DND-41 (cell line): ENCODE results near the gene PEX19.

Experiments used
- ATAC-seq: fragments of 200-7000 bp; cut with Tn5 transposase; 3 replicates; pipeline ENCODE4 v1.9.1; 2021; ENCODE audit warnings: low read depth; ENCODE audit not compliant: insufficient read depth
- DNase-seq: peaks from one replicate; pipeline ENCODE4 v3.0.0-alpha.2; 2020
- H2AFZ ChIP-seq: 2 replicates; pipeline ENCODE4 v1.6.0; 2012; ENCODE audit warnings: low read depth, low read length
- H3K27ac ChIP-seq: 2 replicates; pipeline ENCODE4 v1.5.1; 2012; ENCODE audit warnings: low read length, inconsistent platforms
- H3K27me3 ChIP-seq: fragments of 200-600 bp; sonication (generic); 2 replicates; pipeline ENCODE4 v1.6.0; 2012; ENCODE audit warnings: low read length, mild to moderate bottlenecking, inconsistent platforms; ENCODE audit not compliant: insufficient read depth, poor library complexity
- H3K36me3 ChIP-seq: 2 replicates; pipeline ENCODE4 v1.5.1; 2012; ENCODE audit warnings: low read length, inconsistent platforms; ENCODE audit not compliant: insufficient read depth
- H3K4me1 ChIP-seq: 2 replicates; pipeline ENCODE4 v1.5.1; 2012; ENCODE audit warnings: mild to moderate bottlenecking, low read length; ENCODE audit not compliant: insufficient read depth
- H3K4me2 ChIP-seq: 2 replicates; pipeline ENCODE4 v1.6.0; 2012; ENCODE audit warnings: mild to moderate bottlenecking, moderate library complexity, low read length, inconsistent platforms; ENCODE audit not compliant: insufficient read depth
- H3K4me3 ChIP-seq, 2 experiments: fragments of 200-600 bp in 1 of 2; shearing (Covaris generic) in 1 of 2; 2 replicates each; pipeline ENCODE4 v1.5.1; 2012 to 2016; ENCODE audit warnings: inconsistent platforms in 2 of 2, low read length in 2 of 2, mild to moderate bottlenecking in 2 of 2, low read depth in 1 of 2, moderate library complexity in 1 of 2
- H3K79me2 ChIP-seq: 2 replicates; pipeline ENCODE4 v1.6.0; 2012; ENCODE audit warnings: low read length, inconsistent platforms; ENCODE audit not compliant: insufficient read depth
- H3K9ac ChIP-seq: 2 replicates; pipeline ENCODE4 v1.6.0; 2012; ENCODE audit warnings: low read depth, mild to moderate bottlenecking, inconsistent platforms, low read length, moderate library complexity
- H3K9me3 ChIP-seq: 2 replicates; pipeline ENCODE4 v1.5.1; 2012; ENCODE audit warnings: low read length, moderate library complexity, mild to moderate bottlenecking, inconsistent platforms; ENCODE audit not compliant: insufficient read depth, severe bottlenecking
- H4K20me1 ChIP-seq: 2 replicates; pipeline ENCODE4 v1.6.0; 2012; ENCODE audit warnings: low read length; ENCODE audit not compliant: insufficient read depth
- EZH2 ChIP-seq: IDR thresholded peaks from 3 replicates; pipeline ENCODE4 v1.6.1; 2012; ENCODE audit warnings: borderline replicate concordance, low read depth, mild to moderate bottlenecking, moderate library complexity, low read length, inconsistent platforms; ENCODE audit not compliant: severe bottlenecking
- TF ChIP-seq, protein P1 (sequence below): IDR thresholded peaks from 2 replicates; pipeline ENCODE4 v1.5.1; 2012; ENCODE audit warnings: borderline replicate concordance, low read length, moderate library complexity, mild to moderate bottlenecking; ENCODE audit not compliant: poor library complexity, severe bottlenecking; ENCODE audit errors: extremely low read depth

The PEX19 gene

GRCh38 chr1:160285506-160285905 is 573 bp upstream of the PEX19 start:
- no peak for ATAC-seq
- Histone ChIP-seq H2AFZ (peak overlapping the region; percentile 76), H3K27ac (no peak overlapping the region), H3K4me1 (peaks cover 26% of the 10 kb centered on the region), H4K20me1 (no peaks in the 10 kb centered on the region), H3K79me2 (peaks cover 17% of the 10 kb centered on the region), H3K27me3 (no peaks in the 10 kb centered on the region), H3K4me3 (peak overlapping the region; percentile 82; a peak in 3 of 4 replicates), H3K9ac (0 out of 2 replicates have a peak overlapping the region, but pooled peaks have one; percentile 91), H3K36me3 (peaks cover 39% of the 10 kb centered on the region), H3K9me3 (no peaks in the 10 kb centered on the region), H3K4me2 (peak overlapping the region; percentile 99)
- DNase-seq, result no peak
- TF ChIP-seq, protein P1, sequence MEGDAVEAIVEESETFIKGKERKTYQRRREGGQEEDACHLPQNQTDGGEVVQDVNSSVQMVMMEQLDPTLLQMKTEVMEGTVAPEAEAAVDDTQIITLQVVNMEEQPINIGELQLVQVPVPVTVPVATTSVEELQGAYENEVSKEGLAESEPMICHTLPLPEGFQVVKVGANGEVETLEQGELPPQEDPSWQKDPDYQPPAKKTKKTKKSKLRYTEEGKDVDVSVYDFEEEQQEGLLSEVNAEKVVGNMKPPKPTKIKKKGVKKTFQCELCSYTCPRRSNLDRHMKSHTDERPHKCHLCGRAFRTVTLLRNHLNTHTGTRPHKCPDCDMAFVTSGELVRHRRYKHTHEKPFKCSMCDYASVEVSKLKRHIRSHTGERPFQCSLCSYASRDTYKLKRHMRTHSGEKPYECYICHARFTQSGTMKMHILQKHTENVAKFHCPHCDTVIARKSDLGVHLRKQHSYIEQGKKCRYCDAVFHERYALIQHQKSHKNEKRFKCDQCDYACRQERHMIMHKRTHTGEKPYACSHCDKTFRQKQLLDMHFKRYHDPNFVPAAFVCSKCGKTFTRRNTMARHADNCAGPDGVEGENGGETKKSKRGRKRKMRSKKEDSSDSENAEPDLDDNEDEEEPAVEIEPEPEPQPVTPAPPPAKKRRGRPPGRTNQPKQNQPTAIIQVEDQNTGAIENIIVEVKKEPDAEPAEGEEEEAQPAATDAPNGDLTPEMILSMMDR, result no peak
- TF ChIP-seq EZH2, result no peak

GRCh38 chr1:160284220-160284781 is 632 bp downstream of the PEX19 start:
- peaks cover 39% of the 10 kb centered on the region for H3K36me3 ChIP-seq
- peak; percentile 27 for ATAC-seq
- no peak for DNase-seq

DNA sequence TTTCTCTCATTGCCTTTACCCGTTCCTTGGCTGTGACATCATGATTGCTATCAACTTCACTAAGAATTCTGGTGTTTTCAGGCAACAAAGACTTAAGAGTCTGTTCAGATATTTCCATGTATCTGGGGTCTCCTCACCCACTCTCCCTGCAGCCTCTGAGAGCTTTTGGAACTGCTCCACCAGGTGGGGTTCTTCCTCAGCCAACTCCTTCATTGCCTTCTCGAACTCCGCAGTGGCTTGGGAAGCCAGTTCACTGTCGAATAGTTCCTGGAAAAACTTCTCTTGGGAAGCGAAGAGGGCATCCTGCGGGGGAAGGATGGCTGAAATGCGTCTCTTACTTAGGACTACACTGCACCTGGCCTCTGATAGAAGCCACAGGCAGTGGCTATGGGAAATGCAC is 2.1 kb downstream of the PEX19 start:
- H3K4me3 ChIP-seq, result no peak overlapping the region
- no peaks in the 10 kb centered on the region for H3K27me3 ChIP-seq
- peaks cover 26% of the 10 kb centered on the region for H3K4me1 ChIP-seq
- H3K9ac ChIP-seq, result no peak overlapping the region
- H4K20me1 ChIP-seq, result no peaks in the 10 kb centered on the region
- no peak for ATAC-seq
- DNase-seq, result no peak
- peaks cover 52% of the 10 kb centered on the region for H3K36me3 ChIP-seq
- no peak overlapping the region for H3K27ac ChIP-seq
- H2AFZ ChIP-seq, result no peak overlapping the region
- peak overlapping the region; percentile 99; the same call in 1 of the 2 replicates for H3K4me2 ChIP-seq
- no peak for TF ChIP-seq EZH2
- TF ChIP-seq, protein P1, result peak; percentile 28
- no peaks in the 10 kb centered on the region for H3K9me3 ChIP-seq
- peaks cover 17% of the 10 kb centered on the region for H3K79me2 ChIP-seq

More at GRCh38 chr1:160284220-160284781, 632 bp downstream of the PEX19 start:
- TF ChIP-seq, protein P1, result no peak
- Histone ChIP-seq H2AFZ (peak overlapping the region; percentile 92), H3K4me2 (peak overlapping the region; percentile 99), H4K20me1 (no peaks in the 10 kb centered on the region), H3K4me1 (peaks cover 26% of the 10 kb centered on the region), H3K9ac (peak overlapping the region; percentile 91), H3K79me2 (peaks cover 17% of the 10 kb centered on the region), H3K27ac (peak overlapping the region; percentile 82), H3K9me3 (no peaks in the 10 kb centered on the region), H3K27me3 (no peaks in the 10 kb centered on the region), H3K4me3 (peak overlapping the region; percentile 82)

GRCh38 chr1:160277987-160278386 is 6.9 kb downstream of the PEX19 start:
- H3K9ac ChIP-seq, result no peak overlapping the region
- TF ChIP-seq EZH2, result no peak
- TF ChIP-seq, protein P1, result no peak
- H2AFZ ChIP-seq, result no peak overlapping the region
- H3K27ac ChIP-seq, result no peak overlapping the region
- H3K4me3 ChIP-seq, result no peak overlapping the region
- DNase-seq, result no peak
- H3K36me3 ChIP-seq, result peaks cover 54% of the 10 kb centered on the region
- H3K4me2 ChIP-seq, result no peak overlapping the region
- H3K9me3 ChIP-seq, result no peaks in the 10 kb centered on the region
- H3K4me1 ChIP-seq, result no peaks in the 10 kb centered on the region; the same call in 1 of the 2 replicates
- H3K79me2 ChIP-seq, result no peaks in the 10 kb centered on the region
- no peaks in the 10 kb centered on the region for H3K27me3 ChIP-seq
- no peak for ATAC-seq
- H4K20me1 ChIP-seq, result no peaks in the 10 kb centered on the region
